SJSA1 (cell line): Measurements from ENCODE around the gene CYB561. TPM values are rescaled to one million over a fixed set of nuclear protein-coding genes. Genes with fewer than 3 reads are reported as not detected.

Experiments used
- DNase-seq, 2 experiments: peaks; one replicate each; pipeline ENCODE4 v3.0.0-alpha.2; 2015 to 2020; ENCODE audit warnings: low spot score in 2 of 2, low read depth in 1 of 2
- H3K27ac ChIP-seq: fragments of 250-450 bp; sonication (Bioruptor Pico); 2 replicates; pipeline ENCODE4 v1.5.1; 2020; ENCODE audit warnings: mild to moderate bottlenecking, moderate library complexity
- H3K27me3 ChIP-seq: fragments of 250-450 bp; sonication (Bioruptor Pico); replicated peaks from 2 replicates; pipeline ENCODE4 v1.5.1; 2020; ENCODE audit warnings: mild to moderate bottlenecking, moderate library complexity
- H3K36me3 ChIP-seq: fragments of 250-450 bp; sonication (Bioruptor Pico); 2 replicates; pipeline ENCODE4 v1.5.1; 2020; ENCODE audit warnings: mild to moderate bottlenecking
- H3K4me1 ChIP-seq: fragments of 250-450 bp; sonication (Bioruptor Pico); replicated peaks from 2 replicates; pipeline ENCODE4 v1.6.1; 2021; ENCODE audit warnings: mild to moderate bottlenecking
- H3K4me3 ChIP-seq: fragments of 250-450 bp; sonication (Bioruptor Pico); 2 replicates; pipeline ENCODE4 v1.5.1; 2020; ENCODE audit warnings: mild to moderate bottlenecking
- H3K9me3 ChIP-seq: fragments of 250-450 bp; sonication (Bioruptor Pico); replicated peaks from 2 replicates; pipeline ENCODE4 v1.5.1; 2020; ENCODE audit warnings: mild to moderate bottlenecking
- total RNA-seq: library from RNA; depleted of rRNA; stranded (reverse); fragments of >200 nt; shearing (Covaris generic); gene quantifications from 2 replicates; pipeline ENCODE4 v1.2.3, GENCODE V29; 2014

CYB561 gene
- total RNA-seq, 1 experiment from 2014 or later: 8.6 TPM

DNA sequence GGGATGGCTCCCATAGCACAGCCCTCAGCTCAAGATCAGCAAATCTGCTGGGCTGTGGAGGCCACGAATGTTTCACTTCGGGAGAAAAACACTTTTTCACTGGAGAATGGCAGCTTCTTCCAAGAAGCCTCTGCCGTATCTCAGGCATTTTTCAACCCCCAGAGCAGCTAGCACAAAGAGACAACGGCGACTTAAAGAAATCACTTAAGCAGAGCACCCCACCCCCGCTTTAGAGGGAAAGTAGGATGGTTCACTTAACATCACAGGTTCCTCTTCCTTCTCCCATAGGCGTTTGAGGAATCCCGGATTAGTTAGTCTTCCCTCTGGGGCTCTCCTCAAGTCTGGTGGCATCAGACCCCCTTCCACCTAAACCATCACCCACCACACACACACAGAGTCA, 27.6 kb downstream of the CYB561 start:
- no peak for DNase-seq
- Histone ChIP-seq H3K4me3 (no peak overlapping the region), H3K9me3 (no peaks in the 10 kb centered on the region), H3K36me3 (peaks cover 13% of the 10 kb centered on the region), H3K27ac (no peak overlapping the region), H3K27me3 (no peaks in the 10 kb centered on the region), H3K4me1 (no peaks in the 10 kb centered on the region)

GRCh38 chr17:63414222-63414621, 31.9 kb downstream of the CYB561 start:
- peaks cover 6% of the 10 kb centered on the region for H3K36me3 ChIP-seq
- H3K27ac ChIP-seq: no peak overlapping the region
- no peaks in the 10 kb centered on the region for H3K9me3 ChIP-seq
- no peaks in the 10 kb centered on the region for H3K27me3 ChIP-seq
- DNase-seq: no peak
- H3K4me3 ChIP-seq: no peak overlapping the region
- no peaks in the 10 kb centered on the region for H3K4me1 ChIP-seq

GRCh38 chr17:63413128-63413527, 33.0 kb downstream of the CYB561 start:
- no peak overlapping the region for H3K27ac ChIP-seq
- no peak overlapping the region for H3K4me3 ChIP-seq
- no peaks in the 10 kb centered on the region for H3K27me3 ChIP-seq
- no peak for DNase-seq
- no peaks in the 10 kb centered on the region for H3K4me1 ChIP-seq
- H3K36me3 ChIP-seq: peaks cover 3% of the 10 kb centered on the region; the same call in 1 of the 2 replicates
- H3K9me3 ChIP-seq: no peaks in the 10 kb centered on the region

- no peak overlapping the region for H3K27ac ChIP-seq
- H3K4me1 ChIP-seq: no peaks in the 10 kb centered on the region
- H3K9me3 ChIP-seq: no peaks in the 10 kb centered on the region
- H3K4me3 ChIP-seq: no peak overlapping the region
- H3K36me3 ChIP-seq: peaks cover 7% of the 10 kb centered on the region
- no peaks in the 10 kb centered on the region for H3K27me3 ChIP-seq
- no peak for DNase-seq
Measured at GRCh38 chr17:63412234-63412633, 33.9 kb downstream of the CYB561 start.

GRCh38 chr17:63407741-63408330, 38.3 kb downstream of the CYB561 start:
- no peaks in the 10 kb centered on the region for H3K27me3 ChIP-seq
- H3K36me3 ChIP-seq: peaks cover 8% of the 10 kb centered on the region
- peaks cover 5% of the 10 kb centered on the region for H3K4me1 ChIP-seq
- no peak for DNase-seq
- H3K4me3 ChIP-seq: no peak overlapping the region
- no peaks in the 10 kb centered on the region for H3K9me3 ChIP-seq
- no peak overlapping the region for H3K27ac ChIP-seq

DNA sequence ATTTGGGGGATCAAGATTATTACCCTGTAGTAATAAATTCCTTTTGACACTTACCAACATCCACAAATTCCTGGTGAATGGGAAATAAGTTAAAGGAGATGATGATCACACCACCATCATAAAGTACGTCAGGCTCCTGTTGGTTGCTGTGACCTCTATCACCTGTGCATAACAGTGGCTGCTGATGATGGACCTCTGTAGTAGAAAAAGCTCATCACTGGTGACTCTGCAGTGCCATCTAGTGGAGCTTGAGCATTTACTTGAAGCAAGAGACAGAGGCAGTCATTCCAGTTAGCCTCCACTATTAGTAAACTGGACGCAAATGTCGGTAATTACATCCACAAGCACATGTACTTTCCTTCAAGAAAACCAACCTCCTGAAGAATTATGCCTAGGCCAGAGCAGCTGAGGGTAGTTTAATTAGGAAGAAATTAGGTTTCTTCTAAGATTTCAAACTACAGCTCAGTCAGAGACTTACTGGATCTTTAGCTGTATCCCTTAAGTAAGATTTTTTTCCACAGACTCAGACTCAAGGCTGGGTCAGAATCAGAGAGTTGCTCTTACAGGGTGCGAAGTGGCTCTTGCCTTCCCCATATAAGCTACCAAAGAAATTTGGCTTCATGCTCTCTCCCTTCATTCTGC, 39.3 kb downstream of the CYB561 start:
- H3K4me1 ChIP-seq: peaks cover 5% of the 10 kb centered on the region
- no peak overlapping the region for H3K27ac ChIP-seq
- no peak overlapping the region for H3K4me3 ChIP-seq
- H3K36me3 ChIP-seq: peaks cover 8% of the 10 kb centered on the region
- H3K9me3 ChIP-seq: no peaks in the 10 kb centered on the region
- DNase-seq: peak; percentile 74 to 83
- H3K27me3 ChIP-seq: no peaks in the 10 kb centered on the region

- no peaks in the 10 kb centered on the region for H3K9me3 ChIP-seq
- H3K27ac ChIP-seq: no peak overlapping the region
- peaks cover 5% of the 10 kb centered on the region for H3K4me1 ChIP-seq
- no peak overlapping the region for H3K4me3 ChIP-seq
- H3K27me3 ChIP-seq: no peaks in the 10 kb centered on the region
- H3K36me3 ChIP-seq: peaks cover 8% of the 10 kb centered on the region
- peak in 1 of 2 experiments; percentile 75 for DNase-seq
Measured at GRCh38 chr17:63405741-63406261, 40.3 kb downstream of the CYB561 start.

DNA sequence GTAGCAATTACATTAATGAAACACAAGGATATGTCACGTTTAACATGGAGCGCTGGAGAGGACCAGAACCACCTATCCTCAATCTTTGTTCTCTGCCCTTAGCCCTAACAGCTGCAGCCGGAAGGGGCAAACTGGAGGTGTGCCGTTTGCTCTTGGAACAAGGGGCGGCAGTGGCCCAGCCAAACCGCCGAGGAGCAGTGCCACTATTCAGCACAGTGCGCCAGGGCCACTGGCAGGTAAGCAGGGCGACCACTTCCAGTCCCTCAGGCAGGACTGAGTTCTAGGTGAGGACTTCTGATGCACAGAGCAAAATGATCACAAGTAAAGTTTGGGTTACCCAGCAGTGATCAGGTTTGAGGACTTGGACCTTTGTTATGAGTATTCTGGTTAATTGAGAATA, 41.1 kb downstream of the CYB561 start:
- Histone ChIP-seq H3K9me3 (no peaks in the 10 kb centered on the region), H3K4me3 (no peak overlapping the region), H3K4me1 (peaks cover 5% of the 10 kb centered on the region), H3K27me3 (no peaks in the 10 kb centered on the region), H3K27ac (no peak overlapping the region), H3K36me3 (peaks cover 8% of the 10 kb centered on the region)
- DNase-seq: no peak

GRCh38 chr17:63402431-63403212, 43.5 kb downstream of the CYB561 start:
- DNase-seq: no peak
- H3K4me3 ChIP-seq: no peak overlapping the region
- no peak overlapping the region for H3K27ac ChIP-seq
- no peaks in the 10 kb centered on the region for H3K27me3 ChIP-seq
- H3K36me3 ChIP-seq: peaks cover 8% of the 10 kb centered on the region
- peaks cover 5% of the 10 kb centered on the region for H3K4me1 ChIP-seq
- no peaks in the 10 kb centered on the region for H3K9me3 ChIP-seq

DNA sequence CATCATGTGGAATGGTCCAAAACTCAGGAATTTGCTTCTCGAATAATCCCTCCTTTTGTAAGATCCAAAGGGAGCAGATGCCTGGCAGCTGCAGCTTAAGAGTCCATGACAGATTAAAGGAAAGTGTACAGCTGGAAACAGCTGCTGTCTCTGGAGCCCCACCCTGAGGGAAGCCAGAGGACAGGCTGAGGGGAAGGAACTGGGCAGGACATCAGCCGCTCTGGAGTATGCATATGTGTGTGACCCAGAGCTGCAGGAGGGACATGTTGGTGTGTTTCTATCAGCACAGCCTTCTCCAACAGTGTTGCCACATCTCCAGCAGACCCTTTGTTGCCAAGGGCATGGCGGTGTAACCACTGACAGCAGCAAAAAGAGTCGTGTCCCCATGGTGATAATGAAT, 46.2 kb downstream of the CYB561 start:
- H3K27me3 ChIP-seq: no peaks in the 10 kb centered on the region
- no peak overlapping the region for H3K27ac ChIP-seq
- H3K4me3 ChIP-seq: no peak overlapping the region
- H3K36me3 ChIP-seq: peaks cover 4% of the 10 kb centered on the region; the same call in 1 of the 2 replicates
- H3K4me1 ChIP-seq: no peaks in the 10 kb centered on the region
- DNase-seq: no peak
- H3K9me3 ChIP-seq: no peaks in the 10 kb centered on the region

DNA sequence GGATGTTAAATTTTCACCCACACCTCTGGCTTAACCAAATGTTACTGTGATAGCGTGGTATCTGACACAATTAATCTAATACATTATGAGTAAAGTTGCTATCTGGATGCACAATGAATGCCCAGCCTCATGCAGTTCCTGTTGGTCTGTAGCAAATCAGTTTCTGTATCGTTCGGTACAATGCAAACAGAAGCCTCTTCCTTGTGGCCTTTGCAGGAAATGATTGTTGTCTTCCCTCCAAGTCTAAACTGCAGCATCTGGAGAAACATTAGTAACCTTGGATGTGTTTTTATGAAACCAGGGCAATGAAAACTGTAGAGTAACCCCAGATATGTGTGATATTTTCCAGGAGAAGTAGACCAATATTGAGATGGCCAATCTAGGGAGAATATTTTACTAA, 46.8 kb downstream of the CYB561 start:
- no peak for DNase-seq
- H3K4me1 ChIP-seq: no peaks in the 10 kb centered on the region

DNA sequence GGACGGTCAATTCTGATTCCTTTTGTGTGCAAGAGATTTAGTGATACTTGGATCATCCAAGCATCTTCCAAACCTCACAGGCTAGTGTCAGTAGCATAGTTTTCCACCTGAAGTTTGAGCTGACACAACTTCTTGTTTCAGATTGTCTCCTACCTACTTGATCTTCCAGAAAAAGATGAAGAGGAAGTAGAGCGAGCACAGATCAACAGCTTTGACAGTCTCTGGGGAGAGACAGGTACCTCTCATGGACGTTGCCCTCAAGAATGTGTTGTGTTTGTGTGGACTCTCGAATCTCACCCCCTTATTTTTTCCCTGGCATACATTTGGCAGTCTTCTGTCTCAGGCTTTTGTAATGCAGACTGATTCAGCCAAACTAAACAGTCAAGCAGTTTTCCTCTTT, 47.4 kb downstream of the CYB561 start:
- Histone ChIP-seq H3K9me3 (no peaks in the 10 kb centered on the region), H3K36me3 (peaks cover 4% of the 10 kb centered on the region; the same call in 1 of the 2 replicates), H3K27me3 (no peaks in the 10 kb centered on the region), H3K4me3 (no peak overlapping the region), H3K4me1 (no peaks in the 10 kb centered on the region), H3K27ac (no peak overlapping the region)
- DNase-seq: no peak

More for the DNA sequence above, 46.8 kb downstream of the CYB561 start:
- H3K27ac ChIP-seq: no peak overlapping the region
- no peaks in the 10 kb centered on the region for H3K9me3 ChIP-seq
- H3K4me3 ChIP-seq: no peak overlapping the region
- peaks cover 4% of the 10 kb centered on the region; the same call in 1 of the 2 replicates for H3K36me3 ChIP-seq
- no peaks in the 10 kb centered on the region for H3K27me3 ChIP-seq

- Histone ChIP-seq H3K27ac (no peak overlapping the region), H3K4me3 (no peak overlapping the region), H3K27me3 (no peaks in the 10 kb centered on the region), H3K36me3 (peaks cover 7% of the 10 kb centered on the region; the same call in 1 of the 2 replicates), H3K4me1 (no peaks in the 10 kb centered on the region), H3K9me3 (no peaks in the 10 kb centered on the region)
- DNase-seq: no peak
Measured at GRCh38 chr17:63395075-63395805, 50.9 kb downstream of the CYB561 start.
